Measurements from ENCODE around the gene LMAN2.

LMAN2 gene

GRCh38 chr5:177325868-177326381 is 25.5 kb downstream of the LMAN2 start:
- no peak overlapping the region for H3K4me3 ChIP-seq (ENCODE audit: low read depth, low read length)
- TF ChIP-seq, protein P1, sequence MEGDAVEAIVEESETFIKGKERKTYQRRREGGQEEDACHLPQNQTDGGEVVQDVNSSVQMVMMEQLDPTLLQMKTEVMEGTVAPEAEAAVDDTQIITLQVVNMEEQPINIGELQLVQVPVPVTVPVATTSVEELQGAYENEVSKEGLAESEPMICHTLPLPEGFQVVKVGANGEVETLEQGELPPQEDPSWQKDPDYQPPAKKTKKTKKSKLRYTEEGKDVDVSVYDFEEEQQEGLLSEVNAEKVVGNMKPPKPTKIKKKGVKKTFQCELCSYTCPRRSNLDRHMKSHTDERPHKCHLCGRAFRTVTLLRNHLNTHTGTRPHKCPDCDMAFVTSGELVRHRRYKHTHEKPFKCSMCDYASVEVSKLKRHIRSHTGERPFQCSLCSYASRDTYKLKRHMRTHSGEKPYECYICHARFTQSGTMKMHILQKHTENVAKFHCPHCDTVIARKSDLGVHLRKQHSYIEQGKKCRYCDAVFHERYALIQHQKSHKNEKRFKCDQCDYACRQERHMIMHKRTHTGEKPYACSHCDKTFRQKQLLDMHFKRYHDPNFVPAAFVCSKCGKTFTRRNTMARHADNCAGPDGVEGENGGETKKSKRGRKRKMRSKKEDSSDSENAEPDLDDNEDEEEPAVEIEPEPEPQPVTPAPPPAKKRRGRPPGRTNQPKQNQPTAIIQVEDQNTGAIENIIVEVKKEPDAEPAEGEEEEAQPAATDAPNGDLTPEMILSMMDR (IDR thresholded peaks at IDR 0.05; ENCODE audit: insufficient read depth, low read depth, low read length, missing control alignments), result no peak
- no peak for DNase-seq (ENCODE audit: low read depth)

DNA sequence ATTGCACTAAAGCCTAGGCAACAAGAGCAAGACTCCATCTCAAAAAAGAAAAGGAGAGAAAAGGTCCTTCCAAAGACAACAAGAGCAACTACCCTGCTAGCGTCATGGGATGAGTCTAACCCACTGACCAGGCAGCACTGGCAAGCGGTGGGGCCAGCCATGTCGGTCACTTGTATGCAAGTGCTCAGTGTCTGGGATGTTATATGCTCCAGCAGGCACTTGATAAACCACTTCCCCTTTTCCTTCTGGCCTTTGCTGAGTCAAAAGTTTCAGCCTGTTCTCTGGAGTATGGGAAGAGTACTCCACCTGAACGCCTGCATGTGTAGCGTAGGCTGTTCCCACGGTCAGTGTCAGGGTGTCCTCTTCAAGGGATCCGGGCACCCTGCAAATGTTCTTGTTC is 30.6 kb downstream of the LMAN2 start:
- H3K4me3 ChIP-seq (ENCODE audit: low read depth, low read length), result no peak overlapping the region
- TF ChIP-seq, protein P1 (IDR thresholded peaks at IDR 0.05; ENCODE audit: insufficient read depth, low read depth, low read length, missing control alignments), result no peak
- peak; percentile 28 for DNase-seq (ENCODE audit: low read depth)

DNA sequence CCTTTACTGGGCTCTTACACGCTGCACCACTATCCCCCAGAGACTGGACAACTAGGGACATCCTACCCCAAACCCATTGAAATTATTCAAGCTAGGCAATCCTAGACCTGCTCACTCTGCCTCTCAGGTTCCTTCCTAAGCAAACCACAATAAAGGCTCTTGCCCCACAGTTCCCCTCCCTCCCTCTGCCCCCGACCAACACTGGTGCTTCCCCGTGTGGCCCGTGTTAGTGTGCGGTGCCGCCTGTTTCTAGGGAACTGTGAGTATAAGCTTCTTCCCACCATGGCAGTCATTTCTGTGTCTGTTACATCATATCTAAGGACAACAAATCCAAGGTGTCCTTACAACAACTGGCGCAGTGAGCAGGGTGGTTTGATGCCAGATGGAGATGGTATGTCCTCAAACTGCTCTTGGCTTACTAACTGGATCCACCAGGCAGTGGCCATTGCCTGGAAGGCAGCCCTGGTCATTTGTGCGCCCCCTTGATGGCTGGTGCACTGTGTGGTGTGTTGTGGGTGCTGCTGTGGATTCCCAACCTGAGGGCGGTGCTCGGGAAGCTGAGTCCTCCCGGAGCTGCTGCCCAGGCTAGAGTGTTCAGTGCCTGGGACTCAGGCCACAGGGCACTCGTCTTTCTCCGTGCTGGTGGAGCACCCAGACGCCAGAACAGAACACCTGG is 31.4 kb downstream of the LMAN2 start:
- H3K4me3 ChIP-seq (ENCODE audit: low read depth, low read length), result no peak overlapping the region
- TF ChIP-seq, protein P1 (IDR thresholded peaks at IDR 0.05; ENCODE audit: insufficient read depth, low read depth, low read length, missing control alignments), result no peak
- no peak for DNase-seq (ENCODE audit: low read depth)

GRCh38 chr5:177317959-177318377 is 33.5 kb downstream of the LMAN2 start:
- TF ChIP-seq, protein P1 (IDR thresholded peaks at IDR 0.05; ENCODE audit: insufficient read depth, low read depth, low read length, missing control alignments), result peak; percentile 88
- DNase-seq (ENCODE audit: low read depth), result peak; percentile 88
- H3K4me3 ChIP-seq (ENCODE audit: low read depth, low read length), result no peak overlapping the region

DNA sequence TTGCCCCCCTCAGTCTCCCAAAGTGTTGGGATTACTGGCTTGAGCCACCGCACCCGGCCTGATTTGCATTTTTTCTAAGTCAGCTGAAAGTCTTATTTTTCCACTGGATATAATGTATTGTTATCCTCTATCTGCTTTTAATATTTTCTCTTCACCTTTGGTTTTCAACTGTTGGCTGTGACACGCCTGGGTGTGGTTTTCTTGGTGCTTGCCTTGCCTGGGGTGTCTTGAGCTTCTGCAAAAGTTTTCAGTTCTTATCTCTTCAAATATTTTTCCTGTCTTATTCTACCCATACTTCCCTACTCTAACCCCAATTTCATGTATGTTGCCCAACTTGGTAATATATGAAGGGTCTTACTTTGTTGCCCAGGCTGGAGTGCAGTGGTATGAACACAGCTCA is 35.5 kb downstream of the LMAN2 start:
- TF ChIP-seq, protein P1 (IDR thresholded peaks at IDR 0.05; ENCODE audit: insufficient read depth, low read depth, low read length, missing control alignments), result no peak
- no peak overlapping the region for H3K4me3 ChIP-seq (ENCODE audit: low read depth, low read length)

GRCh38 chr5:177315411-177315810 is 36.1 kb downstream of the LMAN2 start:
- no peak for DNase-seq (ENCODE audit: low read depth)
- TF ChIP-seq, protein P1 (IDR thresholded peaks at IDR 0.05; ENCODE audit: insufficient read depth, low read depth, low read length, missing control alignments), result no peak

More for the DNA sequence above, 35.5 kb downstream of the LMAN2 start:
- no peak for DNase-seq (ENCODE audit: low read depth)

More at GRCh38 chr5:177315411-177315810, 36.1 kb downstream of the LMAN2 start:
- H3K4me3 ChIP-seq (ENCODE audit: low read depth, low read length), result no peak overlapping the region
